Measurements from ENCODE around the gene CALHM4. TPM values are rescaled to one million over a fixed set of nuclear protein-coding genes. Genes with fewer than 3 reads are reported as not detected.

Gene CALHM4
- total and polyA plus RNA-seq, 2 of the 13 experiments (the other 11 are each of a cell fraction or from before 2014, with no cell fraction given) = not detected

DNA sequence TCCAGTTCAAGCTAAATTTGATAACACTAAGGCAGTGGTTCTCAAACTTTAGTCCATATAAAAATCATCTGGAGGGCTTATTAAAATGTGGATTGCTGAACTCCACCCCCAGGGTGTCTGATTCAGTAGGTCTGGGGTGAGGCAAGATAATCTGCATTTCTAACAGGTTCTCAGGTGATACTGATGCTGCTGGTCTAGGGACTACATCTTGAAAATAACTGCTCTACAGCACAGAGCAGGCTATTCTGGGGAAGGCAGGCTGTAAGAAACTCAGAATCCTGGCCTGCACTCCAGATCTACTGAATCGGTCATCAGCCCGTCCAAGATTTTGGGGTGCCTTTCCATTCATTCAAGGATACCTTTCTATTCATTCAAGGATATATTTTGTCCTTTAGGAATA lies 30.7 kb upstream of the CALHM4 start (continued):
- no peak for TF ChIP-seq GMEB2 (CRISPR knock-in tag; IDR thresholded peaks at IDR 0.05; ENCODE audit: low read depth)
- no peak for TF ChIP-seq ZNF772 (CRISPR knock-in tag; IDR thresholded peaks at IDR 0.05)
- TF ChIP-seq NRL (CRISPR knock-in tag; IDR thresholded peaks at IDR 0.05; ENCODE audit: borderline replicate concordance) = no peak
- no peak for TF ChIP-seq ZNF878 (CRISPR knock-in tag; IDR thresholded peaks at IDR 0.05)
- no peak for TF ChIP-seq MTA3 (CRISPR knock-in tag; IDR thresholded peaks at IDR 0.05)
- TF ChIP-seq ZNF33B (CRISPR knock-in tag; IDR thresholded peaks at IDR 0.05) = no peak
- no peak for TF ChIP-seq ZBTB25 (CRISPR knock-in tag; IDR thresholded peaks at IDR 0.05)
- no peak for TF ChIP-seq NR2F6 (IDR thresholded peaks at IDR 0.05)
- no peak for TF ChIP-seq NR2F6 (CRISPR knock-in tag; IDR thresholded peaks at IDR 0.05)
- no peak for TF ChIP-seq MTF2 (CRISPR knock-in tag; IDR thresholded peaks at IDR 0.05; ENCODE audit: borderline replicate concordance)

DNA sequence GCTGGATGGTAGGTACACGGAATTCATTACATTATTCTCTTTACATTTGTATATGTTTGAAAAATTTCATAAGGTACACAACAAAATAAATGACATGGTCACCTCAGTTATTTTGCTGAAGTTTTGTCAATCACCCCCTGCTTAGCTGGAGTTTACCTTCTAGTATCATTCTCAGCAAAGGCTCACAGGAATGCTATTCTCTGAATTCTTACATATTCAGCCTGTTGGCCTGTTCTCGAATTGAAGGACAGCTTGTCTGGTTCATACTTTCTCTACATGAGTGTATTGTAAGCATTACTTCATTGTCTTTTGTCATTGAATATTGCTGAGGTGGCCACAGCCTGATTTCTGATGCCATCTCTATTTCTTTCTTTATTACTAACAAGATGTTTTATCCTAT lies 29.3 kb upstream of the CALHM4 start:
- in situ Hi-C loops (cut with HindIII; ENCODE audit: extremely low pct_ligation_motif_present, low pct_unique_long_range_greater_than_20kb) = no loop called here
- DNase-seq (ENCODE audit: low spot score) (no peak), FAIRE-seq (no peak), ATAC-seq (no peak)
- H3K27ac ChIP-seq (ENCODE audit: extremely low read length, insufficient read depth, low read length) = no peak overlapping the region
- H3K79me2 ChIP-seq (ENCODE audit: insufficient read depth, low read length) = no peaks in the 10 kb centered on the region
- H3K4me1 ChIP-seq (ENCODE audit: insufficient read depth, low read length) = peaks cover 6% of the 10 kb centered on the region; the same call in 1 of the 2 replicates
- H3K4me3 ChIP-seq (replicated peaks in 1 of 3; ENCODE audit: insufficient read depth in 1 of 3, low read depth in 2 of 3, low read length in 3 of 3) = no peak overlapping the region
- ChIA-PET CTCF (ENCODE audit: low intra/inter-chr PET ratio, low total read pairs) (no interaction called here), POLR2A (no interaction called here)
- no peak overlapping the region for H3K4me2 ChIP-seq (ENCODE audit: low read depth, low read length)
- H3K36me3 ChIP-seq (replicated peaks in 1 of 2; ENCODE audit: control insufficient read depth in 1 of 2, insufficient read depth in 2 of 2, low read length in 2 of 2) = no peaks in the 10 kb centered on the region
- H3K9me3 ChIP-seq (ENCODE audit: low read length) = no peaks in the 10 kb centered on the region
- no peak overlapping the region for H2AFZ ChIP-seq (ENCODE audit: low read length)
- intact Hi-C loops (cut with micrococcal nuclease; ENCODE audit: unreplicated experiment) = no loop called here
- H3K9ac ChIP-seq (ENCODE audit: insufficient read depth, low read depth, low read length) = no peak overlapping the region
- no peaks in the 10 kb centered on the region; a peak in 1 of 5 replicates for H3K27me3 ChIP-seq (ENCODE audit: control insufficient read depth in 1 of 2, insufficient read depth in 2 of 2, low read length in 2 of 2)
- no peaks in the 10 kb centered on the region for H4K20me1 ChIP-seq (ENCODE audit: insufficient read depth, low read length)
- 4% methylated on average over 2 of the region's 2 CpGs for WGBS (ENCODE audit: low lambda C conversion rate)
- no TSS peak for BruUV-seq (replicated peaks)
- TF ChIP-seq ZNF558 (CRISPR knock-in tag; IDR thresholded peaks at IDR 0.05; ENCODE audit: borderline replicate concordance) (no peak), ZSCAN12 (CRISPR knock-in tag; IDR thresholded peaks at IDR 0.05) (no peak), MYNN (CRISPR knock-in tag; IDR thresholded peaks at IDR 0.05; ENCODE audit: low read depth) (no peak), BCL3 (CRISPR knock-in tag; IDR thresholded peaks at IDR 0.05) (no peak), ATM (IDR thresholded peaks at IDR 0.05; ENCODE audit: borderline replicate concordance) (no peak), ZNF121 (CRISPR knock-in tag; IDR thresholded peaks at IDR 0.05) (no peak), XRCC5 (optimal IDR thresholded peaks at IDR 0.05; ENCODE audit: low read length) (no peak), ZNF138 (CRISPR knock-in tag; IDR thresholded peaks at IDR 0.05; ENCODE audit: low read depth) (no peak), ATF1 (CRISPR knock-in tag; IDR thresholded peaks at IDR 0.05) (no peak), PHF20 (CRISPR knock-in tag; IDR thresholded peaks at IDR 0.05) (no peak)
- TF ChIP-seq, protein P1, sequence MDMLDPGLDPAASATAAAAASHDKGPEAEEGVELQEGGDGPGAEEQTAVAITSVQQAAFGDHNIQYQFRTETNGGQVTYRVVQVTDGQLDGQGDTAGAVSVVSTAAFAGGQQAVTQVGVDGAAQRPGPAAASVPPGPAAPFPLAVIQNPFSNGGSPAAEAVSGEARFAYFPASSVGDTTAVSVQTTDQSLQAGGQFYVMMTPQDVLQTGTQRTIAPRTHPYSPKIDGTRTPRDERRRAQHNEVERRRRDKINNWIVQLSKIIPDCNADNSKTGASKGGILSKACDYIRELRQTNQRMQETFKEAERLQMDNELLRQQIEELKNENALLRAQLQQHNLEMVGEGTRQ (IDR thresholded peaks at IDR 0.05; ENCODE audit: low read depth, low read length) = no peak
- TF ChIP-seq, protein P1 (CRISPR knock-in tag; IDR thresholded peaks at IDR 0.05; ENCODE audit: borderline replicate concordance) = no peak
